Memory B cell (primary cell): ENCODE data around the gene PROC.
"Not testable (repeated sequence)": the region's sequence is repeated elsewhere in the genome, so short reads cannot be mapped to it uniquely, and the experiment has no call there.

Source experiments
- ATAC-seq: fragments of 150-1000 bp; cut with Tn5 transposase; 2 replicates; pipeline ENCODE4 v1.10.0; 2021; ENCODE audit warnings: low read depth, mild to moderate bottlenecking, moderate library complexity
- DNase-seq, 2 donors: peaks; one replicate each; pipeline ENCODE4 v3.0.0; 2022; ENCODE audit warnings: low spot score in 2 of 2
- H3K27ac Mint-ChIP-seq: one replicate; pipeline ENCODE4 v1.8.0; 2022; ENCODE audit warnings: mild to moderate bottlenecking, moderate library complexity, mixed read lengths
- H3K27me3 Mint-ChIP-seq: one replicate; pipeline ENCODE4 v1.8.0; 2022; ENCODE audit warnings: mixed read lengths
- H3K36me3 Mint-ChIP-seq: one replicate; pipeline ENCODE4 v1.8.0; 2022; ENCODE audit warnings: mild to moderate bottlenecking, mixed read lengths
- H3K4me1 Mint-ChIP-seq: one replicate; pipeline ENCODE4 v1.8.0; 2022; ENCODE audit warnings: mixed read lengths
- H3K4me3 Mint-ChIP-seq: one replicate; pipeline ENCODE4 v1.8.0; 2022; ENCODE audit warnings: mild to moderate bottlenecking, moderate library complexity, mixed read lengths
- H3K9me3 Mint-ChIP-seq: one replicate; pipeline ENCODE4 v1.8.0; 2022; ENCODE audit warnings: mixed read lengths

PROC gene

GRCh38 chr2:127403460-127403859 lies 14.8 kb upstream of the PROC start:
- H3K4me1 Mint-ChIP-seq: peaks cover 23% of the 10 kb centered on the region
- no peaks in the 10 kb centered on the region for H3K27me3 Mint-ChIP-seq
- no peaks in the 10 kb centered on the region for H3K36me3 Mint-ChIP-seq
- no peak overlapping the region for H3K27ac Mint-ChIP-seq
- DNase-seq (no peak), ATAC-seq (no peak)
- no peak overlapping the region for H3K4me3 Mint-ChIP-seq
- H3K9me3 Mint-ChIP-seq: no peaks in the 10 kb centered on the region

- H3K27me3 Mint-ChIP-seq: no peaks in the 10 kb centered on the region
- DNase-seq (no peak), ATAC-seq (peak; percentile 36)
- H3K36me3 Mint-ChIP-seq: no peaks in the 10 kb centered on the region
- no peak overlapping the region for H3K4me3 Mint-ChIP-seq
- no peaks in the 10 kb centered on the region for H3K9me3 Mint-ChIP-seq
- H3K27ac Mint-ChIP-seq: peak overlapping the region; percentile 63
- peaks cover 23% of the 10 kb centered on the region for H3K4me1 Mint-ChIP-seq
These were observed 13.6 kb upstream of the PROC start for GRCh38 chr2:127404466-127405254.

- Mint-ChIP-seq H3K27ac (no peak overlapping the region), H3K27me3 (no peaks in the 10 kb centered on the region), H3K4me1 (peaks cover 23% of the 10 kb centered on the region), H3K4me3 (no peak overlapping the region), H3K9me3 (no peaks in the 10 kb centered on the region), H3K36me3 (no peaks in the 10 kb centered on the region)
- no peak for ATAC-seq
- no peak for DNase-seq
These were observed 13.0 kb upstream of the PROC start for GRCh38 chr2:127405255-127405610.

GRCh38 chr2:127406454-127406853 lies 11.8 kb upstream of the PROC start:
- no peaks in the 10 kb centered on the region for H3K36me3 Mint-ChIP-seq
- H3K9me3 Mint-ChIP-seq: no peaks in the 10 kb centered on the region
- H3K27me3 Mint-ChIP-seq: no peaks in the 10 kb centered on the region
- peak overlapping the region; percentile 63 for H3K4me3 Mint-ChIP-seq
- no peak for ATAC-seq
- no peak overlapping the region for H3K27ac Mint-ChIP-seq
- DNase-seq: no peak
- H3K4me1 Mint-ChIP-seq: peaks cover 27% of the 10 kb centered on the region

GRCh38 chr2:127407091-127407490 lies 11.1 kb upstream of the PROC start:
- ATAC-seq (no peak), DNase-seq (no peak)
- H3K4me3 Mint-ChIP-seq: peak overlapping the region; percentile 78
- peaks cover 31% of the 10 kb centered on the region for H3K4me1 Mint-ChIP-seq
- H3K27ac Mint-ChIP-seq: no peak overlapping the region
- H3K27me3 Mint-ChIP-seq: no peaks in the 10 kb centered on the region
- no peaks in the 10 kb centered on the region for H3K36me3 Mint-ChIP-seq
- H3K9me3 Mint-ChIP-seq: no peaks in the 10 kb centered on the region

GRCh38 chr2:127407661-127408003 lies 10.6 kb upstream of the PROC start:
- Mint-ChIP-seq H3K9me3 (no peaks in the 10 kb centered on the region), H3K4me3 (peak overlapping the region; percentile 78), H3K36me3 (no peaks in the 10 kb centered on the region), H3K27me3 (no peaks in the 10 kb centered on the region), H3K27ac (no peak overlapping the region), H3K4me1 (peaks cover 30% of the 10 kb centered on the region)
- ATAC-seq (peak; percentile 7), DNase-seq (no peak)

- Mint-ChIP-seq H3K9me3 (peaks cover 3% of the 10 kb centered on the region), H3K4me1 (peaks cover 30% of the 10 kb centered on the region), H3K4me3 (peak overlapping the region; percentile 78), H3K27ac (no peak overlapping the region), H3K27me3 (no peaks in the 10 kb centered on the region), H3K36me3 (no peaks in the 10 kb centered on the region)
- peak; percentile 60 to 70 for DNase-seq
- ATAC-seq: peak; percentile 86
These were observed 10.0 kb upstream of the PROC start for GRCh38 chr2:127408004-127408806.

GRCh38 chr2:127408807-127409099 lies 9.5 kb upstream of the PROC start:
- Mint-ChIP-seq H3K4me3 (peak overlapping the region; percentile 75), H3K4me1 (peaks cover 29% of the 10 kb centered on the region), H3K27ac (no peak overlapping the region)

GRCh38 chr2:127409716-127410115 lies 8.5 kb upstream of the PROC start:
- not testable (repeated sequence) for H3K27ac Mint-ChIP-seq
- peaks cover 26% of the 10 kb centered on the region for H3K4me1 Mint-ChIP-seq

More at GRCh38 chr2:127408807-127409099, 9.5 kb upstream of the PROC start:
- H3K9me3 Mint-ChIP-seq: peaks cover 3% of the 10 kb centered on the region
- H3K36me3 Mint-ChIP-seq: no peaks in the 10 kb centered on the region
- no peaks in the 10 kb centered on the region for H3K27me3 Mint-ChIP-seq
- DNase-seq (no peak), ATAC-seq (no peak)

GRCh38 chr2:127410871-127411652 lies 7.2 kb upstream of the PROC start:
- DNase-seq (no peak), ATAC-seq (no peak)
- H3K4me3 Mint-ChIP-seq: peak overlapping the region; percentile 39
- peak overlapping the region; percentile 22 for H3K27ac Mint-ChIP-seq
- H3K27me3 Mint-ChIP-seq: no peaks in the 10 kb centered on the region
- H3K36me3 Mint-ChIP-seq: no peaks in the 10 kb centered on the region
- peaks cover 3% of the 10 kb centered on the region for H3K9me3 Mint-ChIP-seq
- H3K4me1 Mint-ChIP-seq: peaks cover 23% of the 10 kb centered on the region

More at GRCh38 chr2:127409716-127410115, 8.5 kb upstream of the PROC start:
- not testable (repeated sequence) for H3K36me3 Mint-ChIP-seq, H3K4me3 Mint-ChIP-seq, H3K27me3 Mint-ChIP-seq, H3K9me3 Mint-ChIP-seq, ATAC-seq, DNase-seq

GRCh38 chr2:127411653-127412369 lies 6.4 kb upstream of the PROC start:
- ATAC-seq (no peak), DNase-seq (no peak)
- Mint-ChIP-seq H3K4me1 (peaks cover 31% of the 10 kb centered on the region), H3K9me3 (peaks cover 3% of the 10 kb centered on the region), H3K27ac (peak overlapping the region; percentile 22), H3K36me3 (no peaks in the 10 kb centered on the region), H3K27me3 (no peaks in the 10 kb centered on the region), H3K4me3 (peak overlapping the region; percentile 39)

- no peak for ATAC-seq
- H3K4me1 Mint-ChIP-seq: peaks cover 35% of the 10 kb centered on the region
- peak overlapping the region; percentile 48 for H3K27ac Mint-ChIP-seq
- DNase-seq: no peak
- no peaks in the 10 kb centered on the region for H3K36me3 Mint-ChIP-seq
- no peak overlapping the region for H3K4me3 Mint-ChIP-seq
- no peaks in the 10 kb centered on the region for H3K27me3 Mint-ChIP-seq
- peaks cover 3% of the 10 kb centered on the region for H3K9me3 Mint-ChIP-seq
These were observed 5.0 kb upstream of the PROC start for GRCh38 chr2:127413200-127413599.

- Mint-ChIP-seq H3K36me3 (no peaks in the 10 kb centered on the region), H3K9me3 (peaks cover 3% of the 10 kb centered on the region), H3K27ac (peak overlapping the region; percentile 48), H3K27me3 (no peaks in the 10 kb centered on the region), H3K4me3 (peak overlapping the region; percentile 24), H3K4me1 (peaks cover 35% of the 10 kb centered on the region)
- ATAC-seq (no peak), DNase-seq (no peak)
These were observed 4.2 kb upstream of the PROC start for GRCh38 chr2:127413782-127414637.
